Activated naive CD8-positive, alpha-beta T cell (primary cell): Measurements from ENCODE around the gene EEF2K.
A peak's percentile ranks its signal among the peaks of the same experiment; 100 is the strongest.

Source experiments
- H3K27ac Mint-ChIP-seq: one replicate; pipeline ENCODE4 v1.8.0; 2021; ENCODE audit warnings: mixed read lengths
- H3K27me3 Mint-ChIP-seq: one replicate; pipeline ENCODE4 v1.8.0; 2021; ENCODE audit warnings: mixed read lengths
- H3K36me3 Mint-ChIP-seq: one replicate; pipeline ENCODE4 v1.8.0; 2021; ENCODE audit warnings: mixed read lengths
- H3K4me1 Mint-ChIP-seq: one replicate; pipeline ENCODE4 v1.8.0; 2021; ENCODE audit warnings: low read depth, mixed read lengths
- H3K4me3 Mint-ChIP-seq: one replicate; pipeline ENCODE4 v1.8.0; 2021; ENCODE audit warnings: mild to moderate bottlenecking, mixed read lengths
- H3K9me3 Mint-ChIP-seq: one replicate; pipeline ENCODE4 v1.8.0; 2021; ENCODE audit warnings: low read depth, mixed read lengths

The EEF2K gene

DNA sequence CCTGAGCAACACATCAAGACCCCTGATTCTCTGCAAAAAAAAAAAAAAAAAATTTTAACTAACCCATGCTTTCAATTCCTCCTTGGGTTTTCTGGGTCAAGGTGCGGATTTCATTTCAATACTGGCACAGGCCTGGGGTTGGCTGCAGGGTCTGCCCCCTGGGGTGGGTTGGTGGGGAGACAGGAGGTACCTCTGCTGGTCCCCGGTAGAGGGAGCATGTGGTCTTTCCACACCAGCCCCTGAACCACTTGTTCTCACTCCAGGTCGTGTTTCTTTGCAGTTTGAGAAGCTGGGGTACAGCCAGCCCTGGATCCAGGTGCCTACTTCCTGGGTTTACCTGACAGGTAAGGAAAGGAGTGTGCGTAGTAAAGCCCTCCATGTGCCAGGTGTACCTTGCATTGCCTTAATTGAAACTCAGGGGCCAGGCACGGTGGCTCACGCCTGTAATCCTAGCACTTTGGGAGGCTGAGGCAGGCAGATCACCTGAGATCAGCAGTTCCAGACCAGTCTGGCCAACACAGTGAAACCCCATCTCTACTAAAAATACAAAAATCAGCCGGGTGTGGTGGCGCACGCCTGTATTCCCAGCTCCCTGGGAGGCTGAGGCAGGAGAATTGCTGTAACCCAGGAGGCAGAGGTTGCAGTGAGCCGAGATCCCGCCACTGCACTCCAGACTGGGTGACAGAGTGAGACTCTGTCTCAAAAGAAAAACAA is 22.0 kb upstream of the EEF2K start:
- H3K9me3 Mint-ChIP-seq: no peaks in the 10 kb centered on the region
- no peak overlapping the region for H3K4me3 Mint-ChIP-seq
- peaks cover 15% of the 10 kb centered on the region for H3K4me1 Mint-ChIP-seq
- H3K27ac Mint-ChIP-seq: no peak overlapping the region
- peaks cover 5% of the 10 kb centered on the region for H3K36me3 Mint-ChIP-seq
- no peaks in the 10 kb centered on the region for H3K27me3 Mint-ChIP-seq

DNA sequence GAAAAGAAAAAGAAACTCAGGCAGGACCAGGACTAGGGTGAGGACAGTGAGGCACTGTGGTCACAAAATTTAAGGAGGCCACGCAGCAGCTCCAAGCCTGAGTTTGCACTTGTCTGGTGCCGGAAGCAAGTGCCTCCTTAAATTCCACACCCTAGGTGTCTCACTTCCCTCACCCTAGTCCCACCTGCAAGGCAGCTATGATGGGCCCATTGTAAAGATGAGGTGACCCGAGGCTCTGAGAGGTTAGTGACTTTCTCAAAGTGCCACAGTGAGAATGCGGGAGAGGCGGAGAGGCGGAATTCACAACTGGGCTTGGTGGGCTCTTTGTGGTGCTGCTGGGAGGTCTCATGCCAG is 21.5 kb upstream of the EEF2K start:
- no peak overlapping the region for H3K4me3 Mint-ChIP-seq
- H3K27ac Mint-ChIP-seq: peak overlapping the region; percentile 34
- H3K4me1 Mint-ChIP-seq: peaks cover 20% of the 10 kb centered on the region
- H3K9me3 Mint-ChIP-seq: no peaks in the 10 kb centered on the region
- H3K27me3 Mint-ChIP-seq: no peaks in the 10 kb centered on the region
- H3K36me3 Mint-ChIP-seq: peaks cover 5% of the 10 kb centered on the region

DNA sequence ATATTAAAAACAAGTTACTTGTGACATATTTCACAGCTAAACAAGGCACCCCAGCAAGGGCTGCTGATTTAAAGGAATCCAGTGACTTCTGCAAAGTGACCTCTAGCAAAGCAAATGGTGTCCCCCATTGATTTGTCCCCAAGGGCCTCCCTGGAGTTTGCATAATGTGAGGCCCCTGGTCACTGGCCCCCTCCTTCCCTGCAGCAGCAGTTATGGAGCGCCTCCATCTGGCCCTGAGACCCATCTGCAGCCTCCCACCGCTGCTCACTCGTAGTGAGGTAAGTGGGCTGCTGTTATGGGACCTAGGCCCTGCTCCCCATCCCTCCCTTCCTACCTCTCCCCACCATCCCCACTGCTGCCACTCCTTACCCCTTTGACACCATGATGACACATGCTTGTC is 19.6 kb upstream of the EEF2K start:
- peaks cover 3% of the 10 kb centered on the region for H3K36me3 Mint-ChIP-seq
- H3K27me3 Mint-ChIP-seq: no peaks in the 10 kb centered on the region
- peaks cover 26% of the 10 kb centered on the region for H3K4me1 Mint-ChIP-seq
- H3K27ac Mint-ChIP-seq: no peak overlapping the region
- no peak overlapping the region for H3K4me3 Mint-ChIP-seq
- no peaks in the 10 kb centered on the region for H3K9me3 Mint-ChIP-seq

DNA sequence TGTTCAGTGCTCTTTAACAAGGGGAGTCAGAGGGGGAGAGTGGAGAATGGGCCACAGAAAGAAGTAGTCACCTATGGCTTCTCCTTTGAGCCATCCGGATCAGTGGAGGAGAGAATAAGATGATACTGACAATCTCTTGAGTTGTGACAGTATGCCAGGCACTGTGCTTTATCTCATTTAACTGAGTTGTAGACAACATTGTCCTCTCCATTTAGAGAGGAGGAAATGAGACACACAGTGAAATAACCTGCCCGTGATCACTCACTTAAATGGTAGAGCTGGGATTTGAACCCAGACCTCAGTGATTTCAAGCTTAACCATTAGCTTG is 17.8 kb upstream of the EEF2K start:
- H3K27me3 Mint-ChIP-seq: no peaks in the 10 kb centered on the region
- H3K4me1 Mint-ChIP-seq: peaks cover 41% of the 10 kb centered on the region
- no peaks in the 10 kb centered on the region for H3K36me3 Mint-ChIP-seq
- H3K27ac Mint-ChIP-seq: peak overlapping the region; percentile 59
- no peaks in the 10 kb centered on the region for H3K9me3 Mint-ChIP-seq
- H3K4me3 Mint-ChIP-seq: no peak overlapping the region

DNA sequence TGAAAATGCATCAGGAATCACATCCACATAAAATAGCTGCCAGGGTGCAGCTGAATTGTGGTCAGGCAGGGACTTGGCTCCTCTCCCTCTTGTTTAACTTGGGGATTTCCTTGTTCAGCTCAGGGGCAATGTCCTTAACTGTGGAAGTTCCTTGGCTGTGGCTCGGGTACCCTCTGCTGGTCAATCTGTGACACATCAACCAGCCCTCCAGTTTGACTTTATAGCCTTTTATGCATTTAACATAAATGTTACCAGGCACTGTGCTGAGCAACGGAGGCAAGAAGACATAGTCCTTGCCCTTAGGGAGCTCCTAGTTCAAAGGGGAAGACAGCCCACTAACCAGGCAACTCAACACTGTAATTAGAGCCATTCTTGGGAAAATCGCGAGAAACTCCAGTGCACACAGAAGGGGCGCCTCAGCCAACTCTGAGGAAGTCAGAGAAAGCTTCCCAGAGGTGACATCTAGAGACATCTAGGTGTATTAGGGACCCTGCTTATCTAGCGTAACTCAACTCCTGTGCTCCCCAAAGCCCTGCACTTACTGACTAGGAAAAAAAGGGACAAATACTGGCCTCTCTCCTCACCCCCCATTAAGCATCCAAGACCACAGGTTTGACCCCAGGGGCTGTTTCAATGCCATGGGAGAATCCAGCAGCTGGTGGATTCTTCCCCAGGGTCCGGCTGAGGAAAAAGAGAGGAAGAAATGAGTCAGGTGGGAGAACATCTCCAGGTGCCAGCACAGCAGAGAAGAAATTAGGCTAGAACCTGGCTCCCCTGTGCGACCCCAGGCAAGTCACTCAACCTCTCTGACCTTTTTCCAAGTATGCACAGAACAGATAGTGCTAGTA is 17.3 kb upstream of the EEF2K start:
- Mint-ChIP-seq H3K27ac (peak overlapping the region; percentile 99), H3K4me1 (peaks cover 46% of the 10 kb centered on the region), H3K36me3 (peaks cover 5% of the 10 kb centered on the region), H3K9me3 (peaks cover 5% of the 10 kb centered on the region), H3K27me3 (no peaks in the 10 kb centered on the region), H3K4me3 (peak overlapping the region; percentile 94)

- H3K27me3 Mint-ChIP-seq: no peaks in the 10 kb centered on the region
These were observed 16.5 kb upstream of the EEF2K start for GRCh38 chr16:22189473-22190080.

GRCh38 chr16:22190081-22190775 is 15.8 kb upstream of the EEF2K start:
- Mint-ChIP-seq H3K9me3 (peaks cover 8% of the 10 kb centered on the region), H3K27ac (peak overlapping the region; percentile 99), H3K27me3 (no peaks in the 10 kb centered on the region), H3K4me1 (peaks cover 59% of the 10 kb centered on the region), H3K4me3 (peak overlapping the region; percentile 94), H3K36me3 (peaks cover 6% of the 10 kb centered on the region)

More at GRCh38 chr16:22189473-22190080, 16.5 kb upstream of the EEF2K start:
- peaks cover 6% of the 10 kb centered on the region for H3K36me3 Mint-ChIP-seq
- H3K4me3 Mint-ChIP-seq: peak overlapping the region; percentile 94
- peak overlapping the region; percentile 99 for H3K27ac Mint-ChIP-seq
- peaks cover 53% of the 10 kb centered on the region for H3K4me1 Mint-ChIP-seq
- H3K9me3 Mint-ChIP-seq: peaks cover 8% of the 10 kb centered on the region

DNA sequence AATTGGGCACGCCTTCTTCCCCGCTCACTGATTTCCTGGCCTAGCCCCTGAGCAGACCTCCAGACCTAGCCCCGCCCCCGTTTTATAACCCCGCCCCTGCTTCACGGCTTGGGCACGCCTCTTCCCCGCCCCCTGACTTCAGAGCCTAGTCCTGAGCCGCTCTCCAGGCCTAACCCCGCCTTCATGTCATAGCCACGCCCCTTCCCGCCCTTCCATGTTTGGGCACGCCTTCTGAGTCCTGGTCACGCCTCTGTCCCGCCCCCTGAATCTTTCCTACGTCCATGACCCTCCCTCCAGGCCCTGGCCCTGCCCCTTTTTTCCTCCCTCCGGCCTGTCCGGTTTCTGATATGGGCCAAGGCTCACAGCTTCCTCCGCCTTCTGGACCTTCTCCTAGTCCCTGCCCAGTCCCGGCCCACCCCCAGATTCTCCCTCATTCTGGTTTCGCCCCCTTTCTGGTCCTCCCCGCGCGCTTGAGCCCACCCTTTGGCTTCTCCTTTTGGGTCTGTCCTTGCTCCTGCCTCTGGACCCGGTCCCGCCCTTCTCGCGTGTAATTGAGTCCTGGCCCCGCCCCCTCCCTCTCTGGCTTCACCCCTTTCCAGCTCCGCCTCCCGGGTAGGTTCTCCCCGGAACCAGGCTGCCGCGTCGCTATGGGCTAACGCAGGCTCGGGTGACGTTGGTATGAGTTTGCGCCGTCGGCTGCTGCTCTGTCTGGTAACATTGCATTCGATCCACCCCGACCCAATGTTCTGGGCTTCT is 15.1 kb upstream of the EEF2K start:
- peaks cover 64% of the 10 kb centered on the region for H3K4me1 Mint-ChIP-seq
- H3K9me3 Mint-ChIP-seq: peaks cover 8% of the 10 kb centered on the region
- peak overlapping the region; percentile 99 for H3K27ac Mint-ChIP-seq
- H3K36me3 Mint-ChIP-seq: peaks cover 6% of the 10 kb centered on the region
- H3K27me3 Mint-ChIP-seq: no peaks in the 10 kb centered on the region
- H3K4me3 Mint-ChIP-seq: peak overlapping the region; percentile 94

DNA sequence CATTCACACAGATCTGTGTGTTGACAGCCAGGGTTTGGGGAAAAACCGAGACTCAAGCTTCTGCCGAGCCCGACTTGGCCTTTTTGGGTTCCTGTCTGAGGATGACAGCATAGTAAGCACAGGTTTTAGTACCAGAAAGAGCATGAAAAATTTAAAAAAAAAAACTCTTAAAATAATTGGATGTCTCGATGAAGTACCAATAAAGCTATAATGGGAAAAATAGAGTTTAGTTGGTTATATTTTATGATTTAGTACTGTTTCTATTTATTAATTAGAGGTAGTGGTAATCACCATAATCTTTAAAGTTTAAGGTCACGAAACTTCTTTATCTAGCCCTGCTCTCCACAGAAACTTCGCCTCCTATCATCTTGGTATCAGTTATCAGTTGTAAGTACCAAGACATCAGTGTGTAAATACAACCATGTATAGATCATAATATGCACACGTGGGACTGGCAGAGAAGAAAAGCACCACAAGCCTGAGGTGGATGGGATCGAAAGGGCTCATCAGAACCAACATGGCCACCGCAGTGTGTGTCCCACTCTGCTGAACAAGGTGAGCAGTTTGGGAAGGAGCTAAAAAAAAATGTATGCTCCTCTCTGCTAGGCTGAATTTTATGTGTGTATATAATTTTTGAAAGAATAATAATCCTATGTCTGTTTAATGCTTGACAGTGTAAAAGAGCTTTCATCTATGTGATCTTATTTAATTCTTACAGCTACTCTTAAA is 14.4 kb upstream of the EEF2K start:
- H3K4me1 Mint-ChIP-seq: peaks cover 67% of the 10 kb centered on the region
- H3K36me3 Mint-ChIP-seq: peaks cover 6% of the 10 kb centered on the region
- no peaks in the 10 kb centered on the region for H3K27me3 Mint-ChIP-seq
- peaks cover 8% of the 10 kb centered on the region for H3K9me3 Mint-ChIP-seq
- H3K27ac Mint-ChIP-seq: peak overlapping the region; percentile 99
- peak overlapping the region; percentile 94 for H3K4me3 Mint-ChIP-seq

DNA sequence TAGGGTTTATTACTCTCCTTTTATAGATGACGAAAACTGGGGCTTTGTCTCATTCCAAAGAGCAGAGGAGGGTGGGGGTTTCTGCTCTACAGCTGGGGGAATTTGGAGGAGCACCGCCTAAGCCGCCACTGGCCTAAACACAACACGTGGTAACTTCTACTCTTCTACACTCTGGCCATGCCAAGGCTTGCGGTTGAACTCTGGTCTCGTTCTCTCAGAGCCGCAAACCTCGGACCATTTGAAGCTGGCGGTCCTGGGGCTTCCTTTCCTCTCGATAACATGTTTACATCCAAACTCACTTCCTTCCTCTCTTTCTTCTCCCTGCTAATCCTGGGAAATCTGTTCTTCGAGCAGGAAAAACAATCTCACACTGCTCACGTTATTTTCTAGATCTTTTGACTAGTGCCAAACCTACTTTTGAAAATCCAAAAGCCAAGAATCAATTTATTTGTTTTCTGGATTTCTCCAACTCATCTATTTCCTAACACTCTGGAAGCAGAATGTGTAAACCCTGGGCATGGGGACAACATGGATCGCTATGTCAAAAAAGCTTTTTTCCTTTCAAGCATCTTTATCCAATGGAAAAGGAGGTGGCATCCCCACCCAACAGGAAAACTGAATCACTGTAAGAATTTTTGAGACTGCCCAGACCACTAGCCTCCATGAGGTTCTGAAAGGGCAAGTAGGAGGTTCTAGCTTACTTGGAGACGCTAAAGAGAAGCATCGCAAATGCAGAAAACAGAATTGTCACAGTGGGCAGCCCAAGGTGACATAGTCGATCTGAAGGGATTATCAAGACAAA is 13.6 kb upstream of the EEF2K start:
- H3K27me3 Mint-ChIP-seq: no peaks in the 10 kb centered on the region
- peak overlapping the region; percentile 94 for H3K4me3 Mint-ChIP-seq
- H3K36me3 Mint-ChIP-seq: peaks cover 6% of the 10 kb centered on the region
- peak overlapping the region; percentile 99 for H3K27ac Mint-ChIP-seq
- peaks cover 66% of the 10 kb centered on the region for H3K4me1 Mint-ChIP-seq
- H3K9me3 Mint-ChIP-seq: peaks cover 8% of the 10 kb centered on the region

- Mint-ChIP-seq H3K27ac (peak overlapping the region; percentile 99), H3K4me1 (peaks cover 65% of the 10 kb centered on the region), H3K36me3 (peaks cover 6% of the 10 kb centered on the region), H3K27me3 (no peaks in the 10 kb centered on the region), H3K9me3 (peaks cover 8% of the 10 kb centered on the region), H3K4me3 (peak overlapping the region; percentile 94)
These were observed 13.0 kb upstream of the EEF2K start for GRCh38 chr16:22193063-22193411.

DNA sequence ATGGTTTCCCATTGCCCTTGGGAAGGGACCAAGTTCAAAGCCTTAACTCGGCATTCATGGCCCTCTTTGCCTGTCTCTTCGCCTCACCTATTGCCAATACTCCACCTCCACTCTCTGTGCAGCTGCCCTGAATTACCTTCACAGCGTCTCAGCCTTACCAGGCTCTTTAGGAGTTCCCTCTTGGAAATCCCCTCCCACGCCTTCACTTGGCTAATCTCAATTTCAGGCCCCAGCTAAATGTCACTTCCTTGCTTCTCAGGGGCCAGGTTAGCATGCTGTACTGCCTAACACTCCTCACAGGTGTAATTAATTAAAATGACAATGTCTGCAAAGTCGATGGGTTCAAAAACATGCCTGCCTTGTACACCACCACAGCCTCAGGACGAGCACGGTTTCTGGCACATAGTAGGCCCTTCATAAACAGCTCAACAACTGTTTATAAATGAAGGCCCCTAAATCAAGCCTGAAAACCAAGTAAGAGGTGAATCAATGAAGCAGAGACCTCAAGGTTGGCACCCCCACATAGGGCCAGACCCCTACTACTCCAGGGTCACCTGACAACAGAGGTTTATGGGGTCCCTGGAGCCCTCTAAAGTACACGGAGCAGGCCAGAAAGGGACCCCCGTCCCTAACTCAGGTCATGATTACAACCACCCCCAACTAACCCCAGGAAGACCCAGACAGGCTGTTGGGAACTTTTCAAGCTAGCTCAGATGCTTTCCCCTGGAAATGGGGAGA is 11.2 kb upstream of the EEF2K start:
- peaks cover 52% of the 10 kb centered on the region for H3K4me1 Mint-ChIP-seq

DNA sequence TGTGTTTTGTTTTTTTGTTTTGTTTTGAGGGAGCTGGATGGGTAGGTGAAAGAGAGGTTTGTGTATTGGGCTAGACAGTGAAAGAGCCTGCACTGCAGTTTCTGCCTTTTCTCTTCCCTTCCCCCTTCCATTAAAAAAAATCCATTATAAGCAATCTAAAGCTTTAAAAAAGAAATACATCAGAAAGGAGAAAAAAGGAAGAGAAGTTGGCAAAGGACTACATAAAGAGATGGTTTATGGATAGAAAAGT is 10.7 kb upstream of the EEF2K start:
- Mint-ChIP-seq H3K36me3 (peaks cover 6% of the 10 kb centered on the region), H3K4me1 (peaks cover 51% of the 10 kb centered on the region), H3K27me3 (no peaks in the 10 kb centered on the region), H3K27ac (peak overlapping the region; percentile 94), H3K4me3 (peak overlapping the region; percentile 86), H3K9me3 (peaks cover 8% of the 10 kb centered on the region)

More for the DNA sequence above, 11.2 kb upstream of the EEF2K start:
- H3K4me3 Mint-ChIP-seq: peak overlapping the region; percentile 86
- H3K27ac Mint-ChIP-seq: peak overlapping the region; percentile 94
- H3K9me3 Mint-ChIP-seq: peaks cover 8% of the 10 kb centered on the region
- no peaks in the 10 kb centered on the region for H3K27me3 Mint-ChIP-seq
- peaks cover 6% of the 10 kb centered on the region for H3K36me3 Mint-ChIP-seq
